MV-4-11 (cell line): ENCODE results near the gene PPP6R3.
"Not testable (repeated sequence)": the region's sequence is repeated elsewhere in the genome, so short reads cannot be mapped to it uniquely, and the experiment has no call there.

Source experiments
- DNase-seq: peaks from one replicate; lab custom pipeline; 2025; lab: John Stamatoyannopoulos, UW

The PPP6R3 gene

GRCh38 chr11:68460741-68461574 lies at the start of gene PPP6R3:
PPP6R3 (plus strand) TSS chr11:68460752; CDS start chr11:68537665, 76,913 bp downstream.
- no peak for DNase-seq

- DNase-seq = no peak
Measured at GRCh38 chr11:68411501-68411991, 49.0 kb upstream of the PPP6R3 start.

GRCh38 chr11:68412593-68413475 lies 47.7 kb upstream of the PPP6R3 start:
- no peak for DNase-seq

GRCh38 chr11:68413591-68413999 lies 47.0 kb upstream of the PPP6R3 start:
- DNase-seq = no peak

GRCh38 chr11:68414496-68415221 lies 45.9 kb upstream of the PPP6R3 start:
- DNase-seq = no peak

- DNase-seq = no peak
Measured at GRCh38 chr11:68416070-68416578, 44.4 kb upstream of the PPP6R3 start.

- no peak for DNase-seq
Measured at GRCh38 chr11:68418648-68419047, 41.9 kb upstream of the PPP6R3 start.

GRCh38 chr11:68420171-68420570 lies 40.4 kb upstream of the PPP6R3 start:
- DNase-seq = no peak

GRCh38 chr11:68423481-68423880 lies 37.1 kb upstream of the PPP6R3 start:
- no peak for DNase-seq

- no peak for DNase-seq
Measured at GRCh38 chr11:68424101-68424632, 36.4 kb upstream of the PPP6R3 start.

- DNase-seq = no peak
Measured at GRCh38 chr11:68424981-68425865, 35.3 kb upstream of the PPP6R3 start.

GRCh38 chr11:68425866-68426380 lies 34.6 kb upstream of the PPP6R3 start:
- DNase-seq = no peak

- DNase-seq = no peak
Measured at GRCh38 chr11:68429661-68430060, 30.9 kb upstream of the PPP6R3 start.

GRCh38 chr11:68430384-68430783 lies 30.2 kb upstream of the PPP6R3 start:
- DNase-seq = no peak

GRCh38 chr11:68430801-68431200 lies 29.8 kb upstream of the PPP6R3 start:
- no peak for DNase-seq

GRCh38 chr11:68431984-68432645 lies 28.4 kb upstream of the PPP6R3 start:
- DNase-seq = no peak

- DNase-seq = no peak
Measured at GRCh38 chr11:68432874-68433273, 27.7 kb upstream of the PPP6R3 start.

GRCh38 chr11:68433541-68433940 lies 27.0 kb upstream of the PPP6R3 start:
- no peak for DNase-seq

- not testable (repeated sequence) for DNase-seq
Measured at GRCh38 chr11:68434159-68434558, 26.4 kb upstream of the PPP6R3 start.
